GM18505 (cell line): ENCODE measurements around the gene CERKL.
"Not testable (repeated sequence)": the region's sequence is repeated elsewhere in the genome, so short reads cannot be mapped to it uniquely, and the experiment has no call there.

Experiments used
- ATAC-seq: cut with Tn5 transposase; IDR thresholded peaks from one replicate; pipeline ENCODE4 v1.9.1; 2021; ENCODE audit not compliant: unreplicated experiment
- POLR2A ChIP-seq: IDR thresholded peaks from 4 replicates; pipeline ENCODE4 v1.6.1; 2011; ENCODE audit warnings: borderline replicate concordance; ENCODE audit not compliant: insufficient read depth, insufficient read length; ENCODE audit errors: extremely low read depth

CERKL gene, protein sequence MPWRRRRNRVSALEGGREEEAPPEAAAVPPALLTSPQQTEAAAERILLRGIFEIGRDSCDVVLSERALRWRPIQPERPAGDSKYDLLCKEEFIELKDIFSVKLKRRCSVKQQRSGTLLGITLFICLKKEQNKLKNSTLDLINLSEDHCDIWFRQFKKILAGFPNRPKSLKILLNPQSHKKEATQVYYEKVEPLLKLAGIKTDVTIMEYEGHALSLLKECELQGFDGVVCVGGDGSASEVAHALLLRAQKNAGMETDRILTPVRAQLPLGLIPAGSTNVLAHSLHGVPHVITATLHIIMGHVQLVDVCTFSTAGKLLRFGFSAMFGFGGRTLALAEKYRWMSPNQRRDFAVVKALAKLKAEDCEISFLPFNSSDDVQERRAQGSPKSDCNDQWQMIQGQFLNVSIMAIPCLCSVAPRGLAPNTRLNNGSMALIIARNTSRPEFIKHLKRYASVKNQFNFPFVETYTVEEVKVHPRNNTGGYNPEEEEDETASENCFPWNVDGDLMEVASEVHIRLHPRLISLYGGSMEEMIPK

GRCh38 chr2:181656450-181657291, at the start of gene CERKL:
CERKL (minus strand) TSS chr2:181657105; CDS start chr2:181657006, 99 bp downstream.
- TF ChIP-seq POLR2A: no peak
- ATAC-seq: peak; percentile 76

- not testable (repeated sequence) for ATAC-seq
Observed at GRCh38 chr2:181702519-181702918, 45.6 kb upstream of the CERKL start.

DNA sequence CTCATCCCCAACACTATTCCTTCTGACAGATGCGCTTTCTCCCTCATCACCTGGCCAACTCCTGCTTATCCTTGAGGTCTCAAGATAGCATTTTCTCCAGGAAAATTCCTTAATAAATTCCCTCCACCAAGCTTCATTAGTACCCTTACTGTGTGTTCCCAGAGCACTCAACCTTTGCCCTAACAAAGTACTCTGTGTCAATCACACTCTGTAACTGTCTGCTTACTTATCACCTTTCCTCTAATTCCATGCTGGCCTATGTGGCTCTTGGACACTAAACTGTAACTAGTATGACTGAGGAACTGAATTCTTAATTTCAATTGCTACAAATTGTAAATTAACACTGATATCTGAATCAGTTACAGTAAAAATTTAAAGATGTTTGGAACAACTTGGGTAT, 41.3 kb upstream of the CERKL start:
- no peak for TF ChIP-seq POLR2A
- ATAC-seq: no peak

- TF ChIP-seq POLR2A: no peak
- ATAC-seq: no peak
Observed at GRCh38 chr2:181697571-181697970, 40.7 kb upstream of the CERKL start.

GRCh38 chr2:181697126-181697525, 40.2 kb upstream of the CERKL start:
- ATAC-seq: no peak
- no peak for TF ChIP-seq POLR2A

DNA sequence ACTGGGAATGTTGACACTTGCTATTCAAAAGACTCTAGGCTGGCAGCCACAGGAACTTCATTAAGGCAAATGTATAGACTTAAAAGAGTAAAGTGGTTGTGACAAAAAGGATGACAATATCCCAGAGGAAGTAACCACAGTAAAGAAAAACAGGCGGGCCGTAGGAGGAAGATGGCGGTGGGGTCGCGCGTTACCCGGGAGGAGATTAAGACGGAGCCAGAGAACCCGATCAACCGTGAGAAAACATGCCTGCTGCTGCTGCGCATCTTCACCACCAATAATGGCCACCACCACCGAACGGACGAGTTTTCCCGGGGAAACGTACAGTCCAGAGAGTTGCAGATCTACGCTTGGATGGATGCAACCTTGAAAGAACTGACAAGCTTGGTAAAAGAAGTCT, 37.4 kb upstream of the CERKL start:
- no peak for ATAC-seq
- TF ChIP-seq POLR2A: no peak

DNA sequence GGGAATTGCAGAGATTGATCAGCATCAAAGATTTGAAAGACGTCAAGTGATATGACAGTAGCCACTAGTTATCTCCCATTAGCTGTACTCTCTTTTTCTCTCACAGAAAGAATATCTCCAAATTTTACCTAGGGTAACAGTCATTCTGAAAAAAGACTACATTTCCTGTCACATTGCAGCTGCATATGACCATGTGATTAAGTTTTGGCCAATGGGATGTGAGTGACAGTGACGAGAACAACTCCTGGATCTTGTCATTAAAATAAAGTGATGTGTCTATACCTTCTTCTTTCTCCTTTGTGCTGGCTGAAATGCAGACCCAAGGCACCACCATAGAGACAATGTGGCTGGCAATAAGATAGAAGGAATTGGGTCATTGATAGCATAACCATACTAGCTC, 34.0 kb upstream of the CERKL start:
- no peak for TF ChIP-seq POLR2A
- ATAC-seq: no peak

DNA sequence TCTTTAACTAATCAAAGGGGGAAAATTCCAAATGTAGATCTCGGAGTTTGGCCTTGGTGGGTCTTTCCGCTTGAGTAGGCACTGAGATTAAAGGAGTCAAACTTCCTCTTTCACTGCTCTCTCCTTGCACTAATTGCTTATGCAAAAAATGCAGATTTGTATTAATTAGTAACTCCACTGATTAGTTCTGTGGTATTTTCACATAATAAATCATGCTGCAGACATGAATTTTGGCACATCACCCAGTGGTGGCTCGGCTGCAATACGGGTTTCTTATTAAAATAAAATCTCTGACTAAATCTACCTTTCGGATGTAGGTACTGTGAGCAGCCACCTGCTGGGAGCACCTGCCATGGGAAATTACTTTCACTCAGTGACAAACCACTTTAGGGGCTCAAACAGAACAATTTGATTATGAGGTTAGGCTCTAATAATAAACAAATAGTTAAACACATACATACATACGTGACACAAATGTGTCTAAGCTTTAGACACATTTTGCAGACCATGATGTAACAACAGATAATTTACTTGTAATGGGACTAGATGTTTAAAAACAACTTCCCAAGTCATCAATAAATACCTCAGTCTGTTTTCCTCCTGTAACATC, 29.8 kb upstream of the CERKL start:
- TF ChIP-seq POLR2A: no peak
- no peak for ATAC-seq

DNA sequence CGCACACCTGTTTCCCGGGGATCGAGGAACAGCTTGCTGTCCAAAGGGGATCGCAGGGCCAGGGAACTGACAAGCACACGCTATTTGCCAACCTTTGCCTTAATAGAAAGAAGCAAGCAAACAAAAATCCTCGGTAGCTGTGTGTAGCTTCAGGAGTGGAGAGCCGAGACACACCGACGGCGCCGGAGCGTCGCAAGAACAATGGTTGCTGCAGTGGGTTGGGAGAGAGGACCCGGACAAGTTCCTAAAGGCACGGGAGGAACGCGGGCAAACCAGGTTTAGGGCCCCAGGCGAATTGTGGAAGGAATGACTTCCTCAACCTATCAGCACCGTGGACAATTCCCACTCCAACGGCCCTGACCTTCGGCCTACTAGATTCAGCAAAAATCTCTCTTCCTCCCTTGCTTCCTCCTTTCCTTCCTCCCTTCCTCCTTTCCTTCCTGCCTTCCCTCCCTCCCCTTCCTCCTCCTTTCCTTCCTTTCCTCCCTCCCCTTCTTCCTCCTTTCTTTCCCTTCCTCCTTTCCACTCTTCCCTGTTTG, 28.3 kb upstream of the CERKL start:
- no peak for TF ChIP-seq POLR2A
- ATAC-seq: no peak

- ATAC-seq: no peak
- no peak for TF ChIP-seq POLR2A
Observed at GRCh38 chr2:181684454-181685149, 27.7 kb upstream of the CERKL start.

GRCh38 chr2:181683518-181684453, 26.9 kb upstream of the CERKL start:
- no peak for ATAC-seq
- TF ChIP-seq POLR2A: no peak

- no peak for TF ChIP-seq POLR2A
- ATAC-seq: no peak
Observed at GRCh38 chr2:181682795-181683517, 26.1 kb upstream of the CERKL start.
